Measurements from ENCODE around the gene PYDC1.

DNA sequence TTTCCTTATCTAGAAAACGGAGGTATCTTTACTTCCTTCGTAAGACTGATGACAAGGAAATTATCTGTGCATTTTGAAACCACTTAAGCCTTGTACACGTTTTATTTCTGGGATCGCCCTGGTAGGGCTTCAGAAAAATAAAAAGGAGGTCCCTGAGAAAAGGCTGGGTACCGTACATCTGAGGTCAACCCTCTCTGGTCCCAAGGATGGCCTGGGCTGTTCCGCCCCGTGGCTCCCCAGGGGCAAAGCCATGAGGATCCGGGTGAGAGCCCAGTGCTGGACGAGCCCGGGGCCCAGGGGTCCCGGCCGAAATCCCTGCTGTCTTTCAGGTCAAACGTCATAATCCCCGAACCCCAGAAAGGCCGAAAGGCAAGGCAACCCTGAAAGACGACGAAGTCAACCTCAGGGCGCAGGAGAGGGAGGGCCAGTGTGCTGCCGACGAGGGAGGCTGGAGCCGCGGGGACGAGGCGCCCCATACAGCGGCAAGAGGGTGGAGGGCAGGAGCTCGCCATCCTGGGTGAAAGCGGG is 37.7 kb downstream of the PYDC1 start:
- TF ChIP-seq, protein P1, sequence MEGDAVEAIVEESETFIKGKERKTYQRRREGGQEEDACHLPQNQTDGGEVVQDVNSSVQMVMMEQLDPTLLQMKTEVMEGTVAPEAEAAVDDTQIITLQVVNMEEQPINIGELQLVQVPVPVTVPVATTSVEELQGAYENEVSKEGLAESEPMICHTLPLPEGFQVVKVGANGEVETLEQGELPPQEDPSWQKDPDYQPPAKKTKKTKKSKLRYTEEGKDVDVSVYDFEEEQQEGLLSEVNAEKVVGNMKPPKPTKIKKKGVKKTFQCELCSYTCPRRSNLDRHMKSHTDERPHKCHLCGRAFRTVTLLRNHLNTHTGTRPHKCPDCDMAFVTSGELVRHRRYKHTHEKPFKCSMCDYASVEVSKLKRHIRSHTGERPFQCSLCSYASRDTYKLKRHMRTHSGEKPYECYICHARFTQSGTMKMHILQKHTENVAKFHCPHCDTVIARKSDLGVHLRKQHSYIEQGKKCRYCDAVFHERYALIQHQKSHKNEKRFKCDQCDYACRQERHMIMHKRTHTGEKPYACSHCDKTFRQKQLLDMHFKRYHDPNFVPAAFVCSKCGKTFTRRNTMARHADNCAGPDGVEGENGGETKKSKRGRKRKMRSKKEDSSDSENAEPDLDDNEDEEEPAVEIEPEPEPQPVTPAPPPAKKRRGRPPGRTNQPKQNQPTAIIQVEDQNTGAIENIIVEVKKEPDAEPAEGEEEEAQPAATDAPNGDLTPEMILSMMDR (IDR thresholded peaks at IDR 0.05; ENCODE audit: low read depth, low read length): no peak
- no peak for TF ChIP-seq EZH2phosphoT487 (IDR thresholded peaks at IDR 0.05; ENCODE audit: low read depth)
